ENCODE measurements around the gene TLCD4. TPM values are rescaled to one million over a fixed set of nuclear protein-coding genes. Genes with fewer than 3 reads are reported as not detected.

The TLCD4 gene
- total and polyA plus RNA-seq, 2 of the 13 experiments (the other 11 are each of a cell fraction or from before 2014, with no cell fraction given), result 4.7 to 14.5 TPM

DNA sequence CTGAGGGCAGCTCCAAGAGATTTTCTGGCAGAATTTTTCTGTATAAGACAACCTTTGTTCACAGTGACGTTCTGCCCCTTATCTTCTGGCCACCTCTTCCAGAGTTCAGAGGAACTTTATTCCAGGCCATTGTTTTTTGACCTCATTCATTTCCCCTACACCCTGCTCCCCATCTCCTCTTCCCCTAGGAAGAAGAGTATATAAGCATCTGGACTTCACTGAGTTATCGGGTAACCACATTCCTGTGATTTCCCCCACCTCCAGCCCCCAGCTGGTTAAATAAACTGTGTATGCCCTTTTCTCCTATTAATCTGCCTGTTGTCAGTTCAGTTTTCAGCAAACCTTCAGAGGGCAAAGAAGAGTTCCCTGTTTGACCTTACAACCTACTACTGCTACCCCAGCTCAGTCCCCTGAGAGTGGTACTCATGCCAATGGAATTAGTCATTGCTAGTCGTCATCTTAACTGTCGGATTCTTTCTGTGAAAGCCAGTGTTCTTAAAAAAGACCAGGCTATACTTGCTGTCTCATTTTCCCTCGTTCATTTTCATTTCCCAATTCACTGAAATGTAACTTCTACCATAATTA, 30.1 kb upstream of the TLCD4 start (continued):
- TF ChIP-seq, protein P1, sequence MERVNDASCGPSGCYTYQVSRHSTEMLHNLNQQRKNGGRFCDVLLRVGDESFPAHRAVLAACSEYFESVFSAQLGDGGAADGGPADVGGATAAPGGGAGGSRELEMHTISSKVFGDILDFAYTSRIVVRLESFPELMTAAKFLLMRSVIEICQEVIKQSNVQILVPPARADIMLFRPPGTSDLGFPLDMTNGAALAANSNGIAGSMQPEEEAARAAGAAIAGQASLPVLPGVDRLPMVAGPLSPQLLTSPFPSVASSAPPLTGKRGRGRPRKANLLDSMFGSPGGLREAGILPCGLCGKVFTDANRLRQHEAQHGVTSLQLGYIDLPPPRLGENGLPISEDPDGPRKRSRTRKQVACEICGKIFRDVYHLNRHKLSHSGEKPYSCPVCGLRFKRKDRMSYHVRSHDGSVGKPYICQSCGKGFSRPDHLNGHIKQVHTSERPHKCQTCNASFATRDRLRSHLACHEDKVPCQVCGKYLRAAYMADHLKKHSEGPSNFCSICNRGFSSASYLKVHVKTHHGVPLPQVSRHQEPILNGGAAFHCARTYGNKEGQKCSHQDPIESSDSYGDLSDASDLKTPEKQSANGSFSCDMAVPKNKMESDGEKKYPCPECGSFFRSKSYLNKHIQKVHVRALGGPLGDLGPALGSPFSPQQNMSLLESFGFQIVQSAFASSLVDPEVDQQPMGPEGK (CRISPR knock-in tag; IDR thresholded peaks at IDR 0.05), result peak; percentile 77
- TF ChIP-seq FOXP1 (IDR thresholded peaks at IDR 0.05), result no peak
- 0 out of 2 replicates have a peak, but pooled peaks have one; percentile 30 for TF ChIP-seq FOXP1 (CRISPR knock-in tag; IDR thresholded peaks at IDR 0.05)
- peak; percentile 20; the same call in 1 of the 2 replicates for TF ChIP-seq ZMYM4 (CRISPR knock-in tag; IDR thresholded peaks at IDR 0.05)
- TF ChIP-seq, protein P2, sequence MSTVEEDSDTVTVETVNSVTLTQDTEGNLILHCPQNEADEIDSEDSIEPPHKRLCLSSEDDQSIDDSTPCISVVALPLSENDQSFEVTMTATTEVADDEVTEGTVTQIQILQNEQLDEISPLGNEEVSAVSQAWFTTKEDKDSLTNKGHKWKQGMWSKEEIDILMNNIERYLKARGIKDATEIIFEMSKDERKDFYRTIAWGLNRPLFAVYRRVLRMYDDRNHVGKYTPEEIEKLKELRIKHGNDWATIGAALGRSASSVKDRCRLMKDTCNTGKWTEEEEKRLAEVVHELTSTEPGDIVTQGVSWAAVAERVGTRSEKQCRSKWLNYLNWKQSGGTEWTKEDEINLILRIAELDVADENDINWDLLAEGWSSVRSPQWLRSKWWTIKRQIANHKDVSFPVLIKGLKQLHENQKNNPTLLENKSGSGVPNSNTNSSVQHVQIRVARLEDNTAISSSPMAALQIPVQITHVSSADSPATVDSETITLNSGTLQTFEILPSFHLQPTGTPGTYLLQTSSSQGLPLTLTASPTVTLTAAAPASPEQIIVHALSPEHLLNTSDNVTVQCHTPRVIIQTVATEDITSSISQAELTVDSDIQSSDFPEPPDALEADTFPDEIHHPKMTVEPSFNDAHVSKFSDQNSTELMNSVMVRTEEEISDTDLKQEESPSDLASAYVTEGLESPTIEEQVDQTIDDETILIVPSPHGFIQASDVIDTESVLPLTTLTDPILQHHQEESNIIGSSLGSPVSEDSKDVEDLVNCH (CRISPR knock-in tag; IDR thresholded peaks at IDR 0.05), result no peak
- peak; percentile 48; the same call in 1 of the 2 replicates for TF ChIP-seq GFI1 (CRISPR knock-in tag; IDR thresholded peaks at IDR 0.05; ENCODE audit: borderline replicate concordance)
- TF ChIP-seq, protein P3, sequence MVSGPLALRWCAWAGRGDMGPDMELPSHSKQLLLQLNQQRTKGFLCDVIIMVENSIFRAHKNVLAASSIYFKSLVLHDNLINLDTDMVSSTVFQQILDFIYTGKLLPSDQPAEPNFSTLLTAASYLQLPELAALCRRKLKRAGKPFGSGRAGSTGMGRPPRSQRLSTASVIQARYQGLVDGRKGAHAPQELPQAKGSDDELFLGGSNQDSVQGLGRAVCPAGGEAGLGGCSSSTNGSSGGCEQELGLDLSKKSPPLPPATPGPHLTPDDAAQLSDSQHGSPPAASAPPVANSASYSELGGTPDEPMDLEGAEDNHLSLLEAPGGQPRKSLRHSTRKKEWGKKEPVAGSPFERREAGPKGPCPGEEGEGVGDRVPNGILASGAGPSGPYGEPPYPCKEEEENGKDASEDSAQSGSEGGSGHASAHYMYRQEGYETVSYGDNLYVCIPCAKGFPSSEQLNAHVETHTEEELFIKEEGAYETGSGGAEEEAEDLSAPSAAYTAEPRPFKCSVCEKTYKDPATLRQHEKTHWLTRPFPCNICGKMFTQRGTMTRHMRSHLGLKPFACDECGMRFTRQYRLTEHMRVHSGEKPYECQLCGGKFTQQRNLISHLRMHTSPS (CRISPR knock-in tag; IDR thresholded peaks at IDR 0.05; ENCODE audit: low read depth), result peak; percentile 39; the same call in 1 of the 2 replicates
- TF ChIP-seq, protein P4, sequence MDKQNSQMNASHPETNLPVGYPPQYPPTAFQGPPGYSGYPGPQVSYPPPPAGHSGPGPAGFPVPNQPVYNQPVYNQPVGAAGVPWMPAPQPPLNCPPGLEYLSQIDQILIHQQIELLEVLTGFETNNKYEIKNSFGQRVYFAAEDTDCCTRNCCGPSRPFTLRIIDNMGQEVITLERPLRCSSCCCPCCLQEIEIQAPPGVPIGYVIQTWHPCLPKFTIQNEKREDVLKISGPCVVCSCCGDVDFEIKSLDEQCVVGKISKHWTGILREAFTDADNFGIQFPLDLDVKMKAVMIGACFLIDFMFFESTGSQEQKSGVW (CRISPR knock-in tag; IDR thresholded peaks at IDR 0.05; ENCODE audit: borderline replicate concordance), result no peak
- peak; percentile 56; the same call in 1 of the 2 replicates for TF ChIP-seq SIX1 (CRISPR knock-in tag; IDR thresholded peaks at IDR 0.05; ENCODE audit: borderline replicate concordance)
- TF ChIP-seq NR2F2 (IDR thresholded peaks at IDR 0.05; ENCODE audit: borderline replicate concordance, low read depth), result peak; percentile 52
- peak; percentile 76 for TF ChIP-seq RARA (CRISPR knock-in tag; IDR thresholded peaks at IDR 0.05)
- TF ChIP-seq, protein P5, sequence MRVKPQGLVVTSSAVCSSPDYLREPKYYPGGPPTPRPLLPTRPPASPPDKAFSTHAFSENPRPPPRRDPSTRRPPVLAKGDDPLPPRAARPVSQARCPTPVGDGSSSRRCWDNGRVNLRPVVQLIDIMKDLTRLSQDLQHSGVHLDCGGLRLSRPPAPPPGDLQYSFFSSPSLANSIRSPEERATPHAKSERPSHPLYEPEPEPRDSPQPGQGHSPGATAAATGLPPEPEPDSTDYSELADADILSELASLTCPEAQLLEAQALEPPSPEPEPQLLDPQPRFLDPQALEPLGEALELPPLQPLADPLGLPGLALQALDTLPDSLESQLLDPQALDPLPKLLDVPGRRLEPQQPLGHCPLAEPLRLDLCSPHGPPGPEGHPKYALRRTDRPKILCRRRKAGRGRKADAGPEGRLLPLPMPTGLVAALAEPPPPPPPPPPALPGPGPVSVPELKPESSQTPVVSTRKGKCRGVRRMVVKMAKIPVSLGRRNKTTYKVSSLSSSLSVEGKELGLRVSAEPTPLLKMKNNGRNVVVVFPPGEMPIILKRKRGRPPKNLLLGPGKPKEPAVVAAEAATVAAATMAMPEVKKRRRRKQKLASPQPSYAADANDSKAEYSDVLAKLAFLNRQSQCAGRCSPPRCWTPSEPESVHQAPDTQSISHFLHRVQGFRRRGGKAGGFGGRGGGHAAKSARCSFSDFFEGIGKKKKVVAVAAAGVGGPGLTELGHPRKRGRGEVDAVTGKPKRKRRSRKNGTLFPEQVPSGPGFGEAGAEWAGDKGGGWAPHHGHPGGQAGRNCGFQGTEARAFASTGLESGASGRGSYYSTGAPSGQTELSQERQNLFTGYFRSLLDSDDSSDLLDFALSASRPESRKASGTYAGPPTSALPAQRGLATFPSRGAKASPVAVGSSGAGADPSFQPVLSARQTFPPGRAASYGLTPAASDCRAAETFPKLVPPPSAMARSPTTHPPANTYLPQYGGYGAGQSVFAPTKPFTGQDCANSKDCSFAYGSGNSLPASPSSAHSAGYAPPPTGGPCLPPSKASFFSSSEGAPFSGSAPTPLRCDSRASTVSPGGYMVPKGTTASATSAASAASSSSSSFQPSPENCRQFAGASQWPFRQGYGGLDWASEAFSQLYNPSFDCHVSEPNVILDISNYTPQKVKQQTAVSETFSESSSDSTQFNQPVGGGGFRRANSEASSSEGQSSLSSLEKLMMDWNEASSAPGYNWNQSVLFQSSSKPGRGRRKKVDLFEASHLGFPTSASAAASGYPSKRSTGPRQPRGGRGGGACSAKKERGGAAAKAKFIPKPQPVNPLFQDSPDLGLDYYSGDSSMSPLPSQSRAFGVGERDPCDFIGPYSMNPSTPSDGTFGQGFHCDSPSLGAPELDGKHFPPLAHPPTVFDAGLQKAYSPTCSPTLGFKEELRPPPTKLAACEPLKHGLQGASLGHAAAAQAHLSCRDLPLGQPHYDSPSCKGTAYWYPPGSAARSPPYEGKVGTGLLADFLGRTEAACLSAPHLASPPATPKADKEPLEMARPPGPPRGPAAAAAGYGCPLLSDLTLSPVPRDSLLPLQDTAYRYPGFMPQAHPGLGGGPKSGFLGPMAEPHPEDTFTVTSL (CRISPR knock-in tag; IDR thresholded peaks at IDR 0.05; ENCODE audit: borderline replicate concordance), result peak; percentile 80
- TF ChIP-seq, protein P6, sequence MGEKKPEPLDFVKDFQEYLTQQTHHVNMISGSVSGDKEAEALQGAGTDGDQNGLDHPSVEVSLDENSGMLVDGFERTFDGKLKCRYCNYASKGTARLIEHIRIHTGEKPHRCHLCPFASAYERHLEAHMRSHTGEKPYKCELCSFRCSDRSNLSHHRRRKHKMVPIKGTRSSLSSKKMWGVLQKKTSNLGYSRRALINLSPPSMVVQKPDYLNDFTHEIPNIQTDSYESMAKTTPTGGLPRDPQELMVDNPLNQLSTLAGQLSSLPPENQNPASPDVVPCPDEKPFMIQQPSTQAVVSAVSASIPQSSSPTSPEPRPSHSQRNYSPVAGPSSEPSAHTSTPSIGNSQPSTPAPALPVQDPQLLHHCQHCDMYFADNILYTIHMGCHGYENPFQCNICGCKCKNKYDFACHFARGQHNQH (CRISPR knock-in tag; IDR thresholded peaks at IDR 0.05), result peak; percentile 71; the same call in 1 of the 2 replicates
